Daoy (cell line): Measurements from ENCODE around the gene MPP3. TPM values are rescaled to one million over a fixed set of nuclear protein-coding genes. Genes with fewer than 3 reads are reported as not detected.
"Not testable (repeated sequence)": the region's sequence is repeated elsewhere in the genome, so short reads cannot be mapped to it uniquely, and the experiment has no call there.

Source experiments
- DNase-seq: peaks from one replicate; pipeline ENCODE4 v3.0.0-alpha.2; 2015; ENCODE audit warnings: low read depth
- total RNA-seq: library from RNA; depleted of rRNA; stranded (reverse); fragments of >200 nt; shearing (Covaris generic); gene quantifications from 2 replicates; pipeline ENCODE4 v1.2.3, GENCODE V29; 2014; rRNA removed

Gene MPP3, protein sequence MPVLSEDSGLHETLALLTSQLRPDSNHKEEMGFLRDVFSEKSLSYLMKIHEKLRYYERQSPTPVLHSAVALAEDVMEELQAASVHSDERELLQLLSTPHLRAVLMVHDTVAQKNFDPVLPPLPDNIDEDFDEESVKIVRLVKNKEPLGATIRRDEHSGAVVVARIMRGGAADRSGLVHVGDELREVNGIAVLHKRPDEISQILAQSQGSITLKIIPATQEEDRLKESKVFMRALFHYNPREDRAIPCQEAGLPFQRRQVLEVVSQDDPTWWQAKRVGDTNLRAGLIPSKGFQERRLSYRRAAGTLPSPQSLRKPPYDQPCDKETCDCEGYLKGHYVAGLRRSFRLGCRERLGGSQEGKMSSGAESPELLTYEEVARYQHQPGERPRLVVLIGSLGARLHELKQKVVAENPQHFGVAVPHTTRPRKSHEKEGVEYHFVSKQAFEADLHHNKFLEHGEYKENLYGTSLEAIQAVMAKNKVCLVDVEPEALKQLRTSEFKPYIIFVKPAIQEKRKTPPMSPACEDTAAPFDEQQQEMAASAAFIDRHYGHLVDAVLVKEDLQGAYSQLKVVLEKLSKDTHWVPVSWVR
- 9.0 and 17.7 TPM in 2 replicates for total RNA-seq

DNA sequence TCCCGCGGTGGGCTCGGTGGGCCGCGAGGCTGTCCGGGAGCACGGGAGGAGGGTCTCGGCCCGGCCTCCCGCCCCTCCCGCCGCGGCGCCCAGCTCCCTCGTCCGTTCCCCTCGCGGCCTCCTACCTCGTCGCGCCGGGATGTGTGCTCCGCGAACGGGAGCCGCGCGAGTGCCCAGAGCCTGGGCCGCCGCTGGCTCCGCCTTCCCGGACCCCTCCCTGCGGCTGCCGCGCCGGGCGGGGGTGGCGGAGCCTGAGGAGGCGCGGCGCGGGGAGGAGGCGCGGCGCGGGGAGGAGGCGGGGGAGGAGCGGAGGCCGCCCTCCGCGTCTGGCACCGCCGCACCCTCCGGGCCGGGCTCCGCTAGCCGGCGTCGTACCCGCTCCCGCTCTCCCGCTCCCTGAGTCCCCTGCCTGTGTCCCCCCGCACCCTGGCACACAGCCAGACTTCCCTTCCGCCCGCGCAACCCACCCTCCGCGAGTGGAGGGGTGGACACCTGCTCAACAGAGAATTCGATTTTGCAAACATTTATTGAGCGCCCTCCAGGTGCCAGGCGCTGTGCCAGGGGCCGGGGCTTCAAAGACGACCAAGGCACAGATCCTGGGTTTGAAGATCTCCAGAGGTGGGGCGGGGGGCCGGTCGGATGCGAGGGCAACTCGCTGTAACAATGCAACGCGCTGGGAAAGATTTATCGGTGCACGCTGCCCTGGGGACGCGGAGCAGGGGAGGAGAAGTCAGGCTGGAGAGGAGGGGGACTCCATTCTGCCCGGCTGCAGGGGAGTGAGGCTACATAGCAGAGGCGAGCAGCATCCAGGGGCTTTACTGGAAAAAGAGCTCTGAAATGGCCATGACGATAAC, at the start of gene MPP3:
MPP3 (minus strand) TSS at position 171 of the 854 bp plus-strand sequence. CDS start 1,240 bp downstream, outside the sequence.
- DNase-seq = peak; percentile 77

DNA sequence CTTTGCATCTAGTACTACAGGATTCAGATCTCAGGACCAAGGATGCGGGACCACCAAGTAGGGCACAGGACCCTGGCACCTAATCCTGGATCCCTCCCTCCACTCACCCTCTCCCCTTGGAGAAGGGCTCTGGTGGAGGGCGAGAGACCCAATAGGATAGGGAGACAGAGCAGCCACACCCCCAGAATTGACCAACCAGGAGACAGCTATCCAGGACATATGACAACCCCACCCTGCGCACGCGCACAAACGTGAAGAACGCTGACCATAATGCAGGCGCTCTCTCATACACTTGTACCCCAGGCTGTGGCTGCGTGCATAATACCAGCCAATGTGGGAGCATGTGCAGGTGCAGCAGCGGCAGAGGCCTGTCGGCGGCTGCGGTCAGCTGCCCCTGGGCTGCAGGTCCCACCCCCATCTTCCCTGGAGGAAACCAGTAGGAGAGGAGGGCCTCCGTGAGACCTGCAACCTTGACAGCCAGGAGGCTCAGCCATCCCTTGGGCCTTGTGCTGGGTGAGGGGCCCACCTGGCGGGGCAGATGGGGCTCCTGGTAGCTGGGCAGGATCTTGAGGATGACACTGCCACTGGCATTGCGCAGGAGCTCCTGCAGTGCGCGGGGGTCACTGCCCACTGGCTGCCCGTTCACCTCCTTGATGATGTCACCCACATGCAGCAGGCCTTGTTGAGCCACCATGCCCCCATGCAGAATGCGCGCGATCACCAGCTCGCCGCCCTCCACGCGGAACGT, 49.0 kb upstream of the MPP3 start:
- DNase-seq = no peak

DNA sequence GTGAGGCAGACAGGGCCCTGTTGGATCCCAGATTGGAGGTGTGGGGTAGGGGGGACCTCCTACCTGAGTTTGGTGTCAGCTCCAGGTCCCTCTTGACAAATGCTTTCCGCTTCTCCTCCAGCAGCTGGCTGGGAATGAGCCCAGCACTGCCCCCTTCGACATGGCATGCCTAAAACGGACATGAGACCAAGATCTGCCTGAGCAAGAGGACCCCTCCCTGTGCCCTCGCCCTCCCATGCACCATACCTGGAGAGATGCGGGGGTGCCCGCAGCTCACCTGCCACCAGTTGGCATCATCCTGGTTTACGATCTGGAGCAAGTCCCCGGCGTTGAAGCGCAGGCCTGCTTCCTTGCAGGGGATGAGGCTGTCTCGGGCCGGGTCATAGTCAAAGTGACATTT, 48.2 kb upstream of the MPP3 start:
- DNase-seq = no peak

DNA sequence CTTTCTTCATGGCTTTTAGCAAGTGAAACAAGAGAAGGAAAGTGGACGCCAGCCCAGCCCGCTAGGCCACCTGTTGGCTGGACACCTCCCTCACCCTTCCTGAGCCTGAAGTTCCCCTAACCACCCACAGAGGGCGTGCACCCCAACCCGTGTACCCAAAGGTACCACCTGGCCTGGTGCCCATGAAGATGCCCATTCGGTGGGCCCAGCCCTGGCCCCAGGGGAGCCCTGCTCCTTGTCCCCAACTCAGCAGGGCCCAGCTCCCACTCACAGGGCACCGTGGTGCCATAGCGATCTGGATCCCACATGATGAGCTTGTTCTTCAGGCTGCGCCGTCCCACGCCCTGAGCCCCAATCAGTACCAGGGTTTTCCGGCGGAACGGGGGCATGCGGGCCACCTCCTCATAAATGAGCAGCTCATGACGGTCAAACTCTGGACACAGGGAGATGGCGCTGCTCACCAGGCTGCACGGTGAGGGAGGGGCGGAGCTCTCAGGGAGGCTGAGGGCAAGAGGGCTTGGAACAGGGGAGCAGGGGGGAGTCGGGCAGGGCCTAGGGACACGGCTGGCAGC, 47.6 kb upstream of the MPP3 start:
- DNase-seq = peak; percentile 54

DNA sequence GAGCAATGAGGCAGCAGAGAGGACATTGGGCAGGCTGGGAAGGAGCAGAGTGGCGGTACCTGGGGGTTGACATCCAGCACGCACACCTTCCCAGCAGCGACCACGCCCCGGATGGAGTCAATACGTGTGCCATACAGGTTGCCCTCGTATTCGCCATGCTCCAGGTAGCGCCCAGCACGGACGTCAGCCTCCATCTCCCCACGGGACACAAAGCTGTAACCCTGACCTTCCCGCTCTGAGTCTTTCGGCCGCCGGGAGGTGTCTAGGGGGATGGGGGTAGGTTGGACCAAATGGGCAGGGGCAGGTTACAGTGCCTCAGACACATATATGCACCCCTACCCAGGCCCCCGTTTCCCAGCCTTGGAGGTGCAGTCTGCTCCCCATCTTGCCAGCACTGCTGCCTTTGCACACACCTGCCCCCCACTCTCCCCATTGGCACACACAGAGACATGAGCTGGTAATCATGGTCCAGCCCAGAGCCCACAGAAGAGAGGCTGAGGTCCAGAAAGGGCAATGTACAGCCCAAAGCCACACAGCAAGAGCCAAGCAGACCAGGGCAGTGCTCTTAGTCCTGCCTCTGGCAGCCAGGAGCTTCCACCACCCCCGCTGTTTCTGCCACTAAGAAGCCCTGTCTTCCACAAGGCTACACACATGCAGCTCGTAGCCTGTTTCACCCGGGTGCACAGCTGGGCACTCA, 46.9 kb upstream of the MPP3 start:
- no peak for DNase-seq

DNA sequence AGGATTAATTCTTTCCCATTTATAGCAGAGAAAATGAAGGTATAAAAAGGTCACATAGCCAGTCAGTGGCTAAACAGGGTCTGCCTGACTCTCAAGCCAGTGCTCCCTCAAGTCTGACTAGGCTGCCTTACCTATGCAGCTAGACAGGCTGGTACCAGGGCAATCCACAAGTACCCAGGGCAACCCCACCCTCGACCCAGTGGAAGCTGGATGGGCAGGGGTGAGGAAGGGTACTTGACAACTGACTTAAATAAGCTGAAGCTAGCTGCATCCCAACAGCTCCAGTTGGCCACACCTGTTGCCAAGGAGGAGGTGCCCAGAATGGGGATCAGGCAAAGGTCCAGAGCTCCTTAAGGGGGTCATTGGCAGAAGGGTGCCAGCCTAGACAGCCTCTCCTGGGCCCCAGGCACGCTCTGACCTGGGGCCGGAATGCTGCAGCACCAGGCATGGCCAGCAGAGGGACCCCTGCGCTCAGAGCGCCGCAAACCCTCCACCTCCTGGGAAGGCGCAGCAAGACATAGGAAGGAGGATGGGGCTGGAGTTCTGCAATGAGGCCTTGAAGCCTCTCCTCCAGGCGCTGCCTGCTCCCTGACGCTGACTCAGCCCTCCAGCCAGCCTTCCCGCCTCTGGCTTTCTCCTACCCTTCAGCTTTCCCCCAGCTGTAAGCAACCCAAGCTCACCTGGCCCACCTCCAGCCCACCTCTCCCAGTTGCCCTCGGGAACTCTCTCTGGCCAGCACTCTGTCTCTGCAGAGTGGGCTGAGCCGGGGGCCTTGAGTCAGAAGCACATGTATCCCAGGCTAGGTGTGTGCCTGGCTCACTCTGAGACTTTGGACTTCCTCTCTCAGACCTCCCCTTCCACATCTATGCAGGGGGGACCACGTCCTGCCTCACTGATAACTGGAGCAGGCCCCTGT, 45.6 kb upstream of the MPP3 start:
- peak; percentile 83 for DNase-seq

DNA sequence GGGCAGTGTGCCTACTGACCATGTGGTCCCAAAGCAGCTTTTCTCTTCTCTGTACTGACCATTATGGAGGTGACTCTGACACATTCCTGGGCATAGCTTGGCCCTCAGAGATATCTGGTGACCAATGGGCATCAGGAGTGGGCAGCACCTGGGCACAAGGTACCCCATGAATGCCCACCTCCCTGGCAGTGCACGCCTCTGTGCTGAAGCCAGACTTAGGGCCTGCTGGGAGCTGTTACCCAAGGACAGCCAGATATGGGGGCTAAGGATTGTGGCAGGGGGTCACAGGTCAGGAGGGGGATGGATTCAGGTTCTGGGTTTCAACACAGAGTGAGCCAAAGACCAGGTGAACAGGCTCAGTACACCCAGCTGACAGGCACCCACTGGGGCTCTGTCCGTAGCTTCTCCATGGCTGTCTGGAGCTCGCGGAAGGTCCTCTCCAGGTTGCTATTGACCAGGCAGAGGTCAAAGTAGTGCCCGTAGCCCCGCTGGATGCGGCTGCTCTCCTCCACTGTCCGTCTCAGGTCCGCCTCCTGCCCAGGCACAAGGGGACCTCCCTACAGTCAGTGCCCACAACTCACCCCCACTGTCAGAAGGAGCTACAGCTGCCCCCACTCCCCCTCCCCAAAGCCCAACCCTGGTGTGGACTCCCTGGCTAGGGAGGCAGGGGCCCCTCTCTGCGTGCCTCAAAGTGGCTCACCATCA, 44.7 kb upstream of the MPP3 start:
- DNase-seq = no peak

DNA sequence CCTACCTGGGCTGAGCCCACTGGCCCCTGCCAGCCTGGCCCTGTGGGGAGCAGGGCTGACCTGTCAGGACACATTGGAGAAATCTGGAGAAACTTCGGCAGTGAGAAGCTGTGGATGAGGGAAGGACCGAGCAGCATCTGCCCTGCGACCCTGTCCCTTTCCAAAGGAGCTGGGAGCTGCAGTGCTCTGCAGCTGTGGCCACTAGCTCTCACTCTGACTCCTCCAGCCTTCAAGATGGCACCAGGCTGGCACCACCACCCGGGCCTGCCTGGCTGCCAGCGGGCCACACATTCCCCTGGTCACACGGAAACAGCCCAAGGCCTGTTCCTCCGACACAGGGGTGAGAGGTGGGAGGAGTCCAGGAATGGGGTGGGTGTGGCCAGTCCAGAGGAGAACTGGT, 44.1 kb upstream of the MPP3 start:
- no peak for DNase-seq

DNA sequence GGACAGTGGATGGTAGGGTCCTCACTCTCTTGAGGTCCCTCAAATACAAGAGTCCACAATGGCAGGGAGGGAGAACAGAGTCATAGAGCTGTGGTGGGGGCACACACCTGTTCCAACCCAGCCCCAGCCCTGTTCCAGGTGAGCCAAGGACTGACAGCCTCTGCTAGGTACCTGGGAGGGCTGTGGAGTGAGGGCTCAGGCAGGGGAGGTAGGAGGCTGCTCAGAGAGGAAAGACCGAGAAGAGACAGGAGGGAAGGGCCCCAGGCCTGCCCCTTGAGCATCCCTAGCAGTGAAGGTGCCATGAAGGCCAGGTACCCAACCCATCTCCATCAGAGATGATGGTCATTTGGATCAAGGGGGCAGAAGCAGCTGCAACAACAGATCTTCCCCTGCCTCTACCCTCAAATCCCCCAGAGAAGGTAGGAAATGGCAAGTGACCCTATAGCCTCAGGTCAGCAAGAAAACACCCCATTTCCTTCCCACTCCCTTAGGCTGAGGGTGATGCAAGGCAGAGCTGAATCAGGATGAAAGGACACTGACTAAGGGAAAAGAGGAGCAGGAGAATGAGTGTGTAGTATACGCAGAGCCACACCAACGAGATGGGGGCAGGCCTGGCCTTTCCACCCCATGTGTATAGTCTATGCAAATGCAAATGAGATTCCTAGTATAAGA, 42.7 kb upstream of the MPP3 start:
- DNase-seq = no peak

DNA sequence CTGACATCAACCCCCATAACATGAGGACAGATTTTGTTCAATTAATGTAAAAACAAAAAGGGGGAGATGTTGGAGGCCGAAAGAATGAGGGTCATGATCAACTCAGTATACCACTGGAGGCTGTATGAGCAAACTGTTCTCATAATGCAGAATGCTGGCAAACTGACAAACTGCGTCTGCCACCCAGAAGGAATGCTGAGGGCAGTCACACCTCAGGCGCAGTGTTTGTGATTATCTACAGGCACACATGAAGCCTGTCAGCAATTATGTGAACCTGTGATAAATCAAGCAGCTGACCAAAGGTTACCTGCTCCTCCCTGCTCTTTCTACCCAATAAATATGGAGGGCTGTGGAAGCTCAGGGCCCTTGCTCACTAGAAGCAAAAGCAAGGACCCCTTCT, 41.3 kb upstream of the MPP3 start:
- no peak for DNase-seq

DNA sequence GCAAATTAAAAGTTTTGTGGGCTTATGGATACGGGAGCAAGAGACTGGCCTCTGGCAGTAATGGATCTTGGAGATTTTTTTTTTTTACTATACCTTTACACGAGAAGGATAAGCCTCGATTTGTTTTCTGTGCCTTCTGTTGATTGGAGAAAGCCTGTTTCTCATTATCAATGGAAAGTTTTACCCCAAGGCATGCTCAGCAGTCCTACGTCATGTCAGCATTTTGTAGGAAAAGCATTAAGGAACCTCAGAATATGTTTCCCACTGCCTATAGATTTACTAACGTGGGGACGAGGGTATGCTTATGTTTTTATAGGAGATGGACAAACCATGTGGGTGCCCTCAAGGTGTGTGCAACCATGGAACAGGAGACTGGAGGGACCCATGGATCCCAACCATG, 40.9 kb upstream of the MPP3 start:
- no peak for DNase-seq

DNA sequence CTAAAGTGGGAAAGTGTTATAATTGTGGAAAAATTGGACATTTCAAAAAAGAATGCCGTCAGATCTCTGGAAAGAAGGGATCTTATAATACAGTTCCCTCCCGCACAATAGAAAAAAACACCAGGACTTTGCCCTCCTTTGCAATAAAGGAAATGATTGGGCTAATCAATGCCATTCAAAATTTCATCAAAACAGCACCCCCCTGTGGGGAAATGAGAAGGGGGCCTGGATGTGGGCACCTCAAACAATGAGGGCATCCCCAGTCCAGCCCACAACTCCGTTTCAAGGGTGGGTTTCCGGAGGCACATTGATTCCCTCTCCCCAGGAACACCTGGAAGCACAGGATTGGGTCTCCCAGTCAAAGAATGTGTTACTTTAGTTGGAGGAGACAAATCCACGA, 40.1 kb upstream of the MPP3 start:
- no peak for DNase-seq

DNA sequence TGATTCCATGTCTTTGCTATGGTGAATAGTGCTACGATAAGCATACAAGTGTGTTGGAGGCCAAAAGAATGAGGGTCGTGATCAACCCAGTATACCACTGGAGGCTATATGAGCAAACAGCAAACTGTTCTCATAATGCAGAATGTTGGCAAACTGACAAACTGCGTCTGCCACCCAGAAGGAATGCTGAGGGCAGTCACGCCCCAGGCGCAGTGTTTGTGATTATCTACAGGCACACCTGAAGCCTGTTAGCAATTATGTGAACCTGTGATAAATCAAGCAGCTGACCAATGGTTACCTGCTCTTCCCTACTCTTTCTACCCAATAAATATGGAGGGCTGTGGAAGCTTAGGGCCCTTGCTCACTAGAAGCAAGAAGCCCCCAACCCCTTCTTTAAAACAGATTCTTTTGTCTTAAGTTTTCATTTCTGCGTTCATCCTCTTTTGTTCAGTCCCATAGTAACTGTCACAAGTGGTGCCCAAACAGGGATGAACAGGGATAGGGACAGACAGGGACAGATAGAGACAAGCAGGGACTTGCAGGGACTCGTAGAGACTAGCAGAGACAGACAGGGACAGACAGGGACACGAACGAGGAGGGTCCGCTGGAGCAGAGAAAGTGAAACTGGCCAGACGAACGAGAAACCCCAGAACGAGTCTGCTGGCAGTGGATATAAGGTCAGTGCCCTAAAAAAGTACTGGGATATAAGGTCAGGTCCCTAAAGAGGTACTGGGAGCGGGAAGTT, 39.2 kb upstream of the MPP3 start:
- no peak for DNase-seq

DNA sequence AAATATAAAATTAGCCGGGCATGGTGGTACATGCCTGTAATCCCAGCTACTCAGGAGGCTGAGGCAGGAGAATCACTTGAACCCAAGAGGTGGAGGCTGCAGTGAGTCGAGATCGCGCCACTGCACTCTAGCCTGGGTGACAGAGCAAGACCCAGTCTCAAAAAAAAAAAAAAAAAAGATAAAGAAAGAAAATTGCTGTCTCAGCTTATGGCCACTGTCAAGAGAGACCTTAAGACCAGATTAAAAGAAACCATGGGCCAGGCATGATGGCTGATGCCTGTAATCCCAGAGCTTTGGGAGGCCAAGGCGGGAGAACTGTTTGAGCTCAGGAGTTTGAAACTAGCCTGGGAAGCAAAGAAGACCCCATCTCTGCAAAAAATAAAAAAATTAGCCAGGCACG, 36.1 kb upstream of the MPP3 start:
- not testable (repeated sequence) for DNase-seq

DNA sequence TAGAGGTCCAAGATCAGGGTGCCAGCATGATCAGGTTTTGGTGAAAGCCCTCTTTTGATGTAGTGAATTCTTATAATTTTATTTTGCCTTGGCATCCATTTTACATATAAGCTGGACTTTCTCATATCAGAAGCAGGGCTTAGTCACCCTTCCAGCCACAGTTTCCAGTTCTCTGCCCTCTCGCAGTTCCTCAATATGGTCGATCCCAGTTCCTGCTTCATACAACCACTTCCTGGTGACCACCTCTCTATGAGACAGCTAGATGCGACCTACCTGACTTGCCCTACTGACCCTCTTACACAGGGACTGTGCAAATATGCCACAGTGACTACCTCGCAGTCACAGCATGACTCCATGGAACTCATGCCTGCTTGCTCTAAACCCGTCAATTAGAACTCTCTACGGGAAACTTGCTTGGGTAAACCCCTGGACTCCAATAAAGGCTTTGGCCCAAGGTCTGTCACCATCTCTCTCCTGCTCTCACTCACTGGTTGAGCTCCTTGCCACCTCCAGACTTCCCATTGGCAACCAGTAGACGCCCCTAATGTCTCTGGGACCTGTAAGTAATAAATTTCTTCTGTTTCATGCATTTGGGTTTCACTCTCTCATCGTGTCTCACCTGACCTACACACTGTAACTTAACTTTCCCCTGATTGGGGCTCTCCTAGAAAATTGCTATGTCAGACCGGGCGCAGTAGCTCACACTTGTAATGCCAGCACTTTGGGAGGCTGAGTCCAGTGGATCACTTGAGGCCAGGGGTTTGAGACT, 35.5 kb upstream of the MPP3 start:
- no peak for DNase-seq

DNA sequence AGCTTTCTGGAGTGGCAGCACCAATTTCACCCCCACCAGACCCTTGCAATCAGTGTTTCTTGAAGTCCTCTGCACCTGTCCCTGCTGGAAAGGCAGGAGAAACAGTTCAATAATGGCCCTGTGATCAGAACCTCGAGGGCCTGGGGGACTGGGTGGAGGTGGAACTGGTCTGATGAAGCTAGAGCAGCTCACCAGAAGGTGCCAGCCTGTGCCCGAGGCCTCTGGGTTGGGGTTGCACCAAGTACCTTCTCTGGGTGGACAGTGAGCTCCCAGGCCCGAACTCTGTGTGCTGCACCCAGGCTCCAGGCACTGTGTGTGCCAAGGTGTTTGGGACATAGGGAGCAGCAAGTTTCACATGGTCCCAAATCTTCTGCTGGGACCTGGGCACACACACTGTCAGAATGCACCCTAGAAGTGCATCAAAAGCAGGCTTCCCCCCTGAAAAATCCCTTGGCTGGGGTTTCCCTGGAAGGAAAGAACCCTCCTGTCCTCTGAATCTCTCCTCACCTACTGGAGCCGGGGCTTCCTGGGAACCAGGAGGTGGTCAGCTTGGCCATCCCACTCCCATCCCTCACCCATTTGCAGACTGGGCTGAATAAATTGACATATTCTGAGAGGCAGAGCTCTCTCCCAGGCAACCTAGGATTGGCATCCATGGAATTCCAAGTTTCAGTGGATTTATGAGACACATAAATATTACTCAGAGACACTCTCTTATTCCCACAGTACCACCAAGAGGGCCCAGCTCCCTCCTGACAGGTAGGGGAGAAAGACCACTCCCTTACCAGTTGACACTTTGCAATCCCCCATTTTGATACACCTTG, 31.4 kb upstream of the MPP3 start:
- no peak for DNase-seq
